Subcutaneous preadipocyte (primary cell): Measurements from ENCODE around the gene FBXL13. TPM values are rescaled to one million over a fixed set of nuclear protein-coding genes. Genes with fewer than 3 reads are reported as not detected.

Source experiments
- small RNA-seq: library from RNA; depleted of rRNA; stranded (forward); fragments of <200 nt; gene quantifications from one replicate; pipeline ENCODE3, GENCODE V24; 2012
- total RNA-seq: library from RNA; depleted of rRNA; stranded (reverse); fragments of >200 nt; gene quantifications from 2 replicates; pipeline ENCODE4 v1.2.3, GENCODE V29; 2012

FBXL13 gene
- 0.73 and 0.78 TPM in 2 replicates for total RNA-seq

GRCh38 chr7:103074519-103075336 is at the start of gene FBXL13, which contains the start of gene ARMC10:
FBXL13 (minus strand) TSS chr7:103074796.
ARMC10 (plus strand) TSS chr7:103075140; CDS start chr7:103075273, 133 bp downstream.

GRCh38 chr7:102912742-102913141 is 161.9 kb downstream of the FBXL13 start, which contains the start of gene LRRC17:
LRRC17 (plus strand) TSS chr7:102913000; CDS start chr7:102933914, 20,914 bp downstream.

Small RNA genes lying within 50 kb of the gene (small RNA-seq; reads per million reads assigned to genes)
- gene RNU6-1136P = not detected

Other genes starting within 250 kb of the FBXL13 start
- 2.6 and 9.6 TPM in 2 replicates for gene LRRC17, start 161.8 kb downstream of the FBXL13 start, total RNA-seq
- gene ARMC10, start 344 bp upstream of the FBXL13 start, total RNA-seq = 29.9 and 30.5 TPM in 2 replicates
- 7.0 and 7.7 TPM in 2 replicates for gene NAPEPLD, start 74.3 kb upstream of the FBXL13 start, total RNA-seq
- gene PMPCB, start 222.6 kb upstream of the FBXL13 start, total RNA-seq = 59.4 and 61.4 TPM in 2 replicates